ENCODE measurements around the gene LAMA3. TPM values are rescaled to one million over a fixed set of nuclear protein-coding genes. Genes with fewer than 3 reads are reported as not detected.

Gene LAMA3
- total and polyA plus RNA-seq, 2 donors (not counting 3 experiments of a cell fraction or from before 2014, with no cell fraction given): 2.6 to 12.3 TPM

- Histone ChIP-seq H3K79me2 (ENCODE audit: control insufficient read depth, insufficient read depth, low read length) (no peaks in the 10 kb centered on the region), H4K20me1 (replicated peaks; ENCODE audit: control insufficient read depth, extremely low read depth, insufficient read depth, low read length) (no peaks in the 10 kb centered on the region), H3K27ac (ENCODE audit: insufficient read depth, low read depth, low read length) (no peak overlapping the region), H3K4me2 (ENCODE audit: insufficient read depth, low read length) (no peak overlapping the region), H3K9ac (replicated peaks; ENCODE audit: extremely low read depth, insufficient read depth, low read length) (no peak overlapping the region), H3K9me3 (replicated peaks; ENCODE audit: control insufficient read depth, insufficient read depth, low read length) (no peaks in the 10 kb centered on the region), H3K4me1 (ENCODE audit: control insufficient read depth, extremely low read depth, insufficient read depth, low read length) (no peaks in the 10 kb centered on the region), H3K9me1 (replicated peaks; ENCODE audit: control insufficient read depth, extremely low read depth, insufficient read depth, low read length) (no peaks in the 10 kb centered on the region), H3K4me3 (replicated peaks in 1 of 3; ENCODE audit: insufficient read depth in 1 of 3, low read depth in 1 of 3, low read length in 3 of 3) (no peak overlapping the region), H3K27me3 (ENCODE audit: control insufficient read depth in 2 of 2, insufficient read depth in 2 of 2, low read length in 2 of 2) (no peaks in the 10 kb centered on the region), H2AFZ (ENCODE audit: low read depth, low read length) (no peak overlapping the region), H3K36me3 (ENCODE audit: control insufficient read depth in 2 of 2, extremely low read depth in 1 of 2, insufficient read depth in 2 of 2, low read length in 2 of 2) (no peaks in the 10 kb centered on the region)
- CTCF ChIA-PET: interaction anchor here (1.6 kb wide), 1 partner anchor 19 kb away, joined by 6 read pairs; no protein-coding TSS in a partner anchor
- BruUV-seq (replicated peaks): no TSS peak
- DNase-seq (ENCODE audit: low read depth, low spot score) (no peak), FAIRE-seq (no peak)
- POLR2A ChIA-PET: no interaction called here
- dilution Hi-C loops (cut with MboI; ENCODE audit: extremely low pct_ligation_motif_present, low sequenced_read_pairs): no loop called here
- TF ChIP-seq POLR2A (IDR thresholded peaks at IDR 0.05; ENCODE audit: low read depth, low read length) (no peak), MYC (IDR thresholded peaks at IDR 0.05; ENCODE audit: low read depth, low read length) (no peak), CTCF (IDR thresholded peaks at IDR 0.05; ENCODE audit: extremely low read depth in 1 of 2, insufficient read depth in 1 of 2, low read depth in 1 of 2, low read length in 2 of 2) (no peak), GATA2 (IDR thresholded peaks at IDR 0.05; ENCODE audit: insufficient read depth, insufficient read length, low read depth, low read length) (no peak), EZH2 (IDR thresholded peaks at IDR 0.05; ENCODE audit: borderline replicate concordance, low read depth, low read length, severe bottlenecking) (no peak)
- intact Hi-C loops (cut with micrococcal nuclease): no loop called here
These were observed 129.7 kb downstream of the LAMA3 start for GRCh38 chr18:23819001-23819400.

All from endothelial cell of umbilical vein (primary cell).